Fibroblast of skin of left quadriceps (primary cell): ENCODE data around the gene PITX1.

Experiments used
- DNase-seq, 2 experiments: peaks; one replicate each; pipeline ENCODE4 v3.0.0-alpha.2; 2013; ENCODE audit warnings: low read depth in 2 of 2

PITX1 gene

DNA sequence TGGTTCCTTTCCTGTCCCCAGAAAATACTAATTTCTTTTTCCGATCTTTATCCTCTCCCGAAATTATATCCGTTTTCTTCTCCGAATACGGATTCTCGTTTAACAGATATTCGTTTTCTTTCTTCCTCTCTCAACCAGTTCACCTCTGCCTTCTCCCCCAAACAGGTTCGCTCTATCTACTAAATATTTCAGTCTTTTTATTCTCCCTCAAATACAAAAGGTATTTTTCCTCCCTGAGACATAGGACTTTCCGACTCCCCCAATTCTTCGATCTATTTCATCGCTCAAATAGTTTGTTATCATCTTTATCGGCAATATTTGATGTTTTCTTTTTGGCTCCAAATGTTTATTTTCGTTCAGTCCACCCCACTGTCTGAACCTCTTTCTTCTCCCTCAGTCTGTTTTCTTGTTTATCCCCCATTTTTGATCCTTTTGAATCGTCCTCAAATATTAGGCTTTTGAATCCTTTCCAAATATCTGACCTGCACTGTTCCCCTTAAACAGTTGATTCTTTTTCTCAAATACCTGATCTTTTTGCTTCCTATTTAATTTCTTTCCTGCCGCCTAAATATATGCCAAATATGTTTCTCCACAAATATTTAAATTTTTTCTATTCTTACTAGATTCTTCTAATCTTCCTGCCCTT, 4.4 kb downstream of the PITX1 start:
- DNase-seq: no peak

GRCh38 chr5:135028791-135029476, 5.1 kb downstream of the PITX1 start:
- no peak for DNase-seq

GRCh38 chr5:135027697-135028615, 6.1 kb downstream of the PITX1 start:
- DNase-seq: no peak

DNA sequence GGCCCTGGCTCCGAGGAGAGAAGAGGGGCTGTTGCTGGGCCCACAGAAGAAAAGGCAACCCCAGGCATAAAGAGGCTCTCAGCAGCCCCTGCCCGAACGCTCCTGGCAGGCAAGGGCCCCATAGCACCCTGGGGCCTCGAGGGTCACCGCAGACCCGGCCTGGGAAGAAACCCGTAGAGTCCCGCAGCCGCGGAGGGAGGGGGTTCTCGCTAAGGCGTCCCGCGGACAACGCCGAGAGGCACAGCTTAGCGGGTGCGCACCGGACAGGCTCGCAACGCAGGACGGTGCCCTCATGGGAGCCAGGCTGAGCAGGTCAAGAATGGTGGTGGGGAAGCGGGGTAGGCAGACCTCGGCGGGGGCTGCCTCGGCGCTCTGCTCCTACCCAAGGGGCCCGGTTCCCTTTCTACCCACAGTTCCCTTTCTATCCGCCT, 6.7 kb downstream of the PITX1 start:
- no peak for DNase-seq

GRCh38 chr5:135026645-135027265, 7.3 kb downstream of the PITX1 start:
- DNase-seq: no peak

DNA sequence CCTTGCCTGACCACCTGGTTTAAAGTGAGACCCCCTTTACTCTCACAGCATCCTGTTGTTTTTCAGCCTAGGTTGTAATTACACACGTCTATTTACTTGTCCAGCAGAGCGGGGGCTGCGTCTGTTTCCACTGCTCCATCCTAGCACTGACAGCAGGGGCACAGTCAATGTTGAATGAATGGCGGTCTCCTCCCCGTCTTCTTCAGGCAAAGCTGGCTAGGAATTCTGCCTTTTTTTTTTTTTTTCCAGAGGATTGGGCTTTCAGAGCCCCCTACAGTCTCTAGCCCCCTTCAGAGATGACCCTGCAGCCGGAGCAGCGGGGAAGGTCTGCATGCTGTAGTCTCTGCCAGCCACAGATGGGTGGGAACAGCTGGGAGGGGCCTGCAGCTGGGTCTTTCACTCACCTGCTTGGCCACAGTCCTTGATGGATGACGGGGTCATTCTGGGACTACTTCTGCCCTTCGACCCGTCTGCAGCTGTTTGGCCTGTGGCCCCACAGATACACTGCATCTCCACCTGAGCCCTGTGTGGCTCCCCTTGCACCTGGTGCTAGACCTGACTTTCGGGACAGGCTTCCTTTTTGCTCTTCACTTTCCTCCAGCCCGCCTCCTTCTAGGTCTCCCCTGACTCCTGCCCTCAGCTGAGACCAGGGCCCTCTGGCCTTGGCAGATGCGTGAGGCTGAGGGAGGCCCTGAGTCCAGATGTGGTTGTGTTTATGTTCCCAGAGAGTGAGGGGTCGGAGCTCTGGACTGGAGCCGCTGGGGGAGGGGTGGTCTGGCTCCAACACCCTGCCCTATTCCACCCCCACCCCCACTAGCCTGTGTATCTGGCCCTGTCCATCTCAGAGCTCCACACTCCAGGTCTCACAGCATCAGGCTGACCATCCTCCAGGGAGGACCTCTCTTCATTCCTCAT, 8.0 kb downstream of the PITX1 start:
- no peak for DNase-seq

GRCh38 chr5:135024956-135025729, 8.9 kb downstream of the PITX1 start:
- DNase-seq: no peak

- DNase-seq: no peak
Observed at GRCh38 chr5:135020111-135020895, 13.7 kb downstream of the PITX1 start.

DNA sequence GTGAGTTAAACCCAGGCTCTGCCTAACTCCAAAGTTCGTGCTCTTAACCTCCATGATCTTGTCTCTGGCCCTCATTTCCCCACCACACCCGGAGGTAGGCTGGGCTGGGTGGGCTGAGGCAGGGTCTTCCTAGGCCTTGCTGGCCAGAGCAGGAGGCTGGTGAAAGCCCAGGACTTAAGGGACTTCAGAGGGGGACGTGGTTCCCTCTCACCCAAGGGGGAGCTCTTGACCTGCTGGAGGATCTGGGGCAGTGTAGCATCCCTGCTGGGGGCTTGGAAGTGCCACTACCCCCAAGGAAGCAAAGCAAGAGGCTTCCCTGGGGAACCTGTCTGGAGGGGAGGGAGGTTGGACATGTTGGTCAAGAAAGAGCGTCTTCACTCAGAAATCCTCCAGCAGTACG, 14.7 kb downstream of the PITX1 start:
- DNase-seq: no peak

- DNase-seq: no peak
Observed at GRCh38 chr5:135018457-135018856, 15.6 kb downstream of the PITX1 start.

GRCh38 chr5:135016861-135017290, 17.2 kb downstream of the PITX1 start:
- no peak for DNase-seq

GRCh38 chr5:135015942-135016341, 18.1 kb downstream of the PITX1 start:
- no peak for DNase-seq

- no peak for DNase-seq
Observed at GRCh38 chr5:135013947-135014570, 20.0 kb downstream of the PITX1 start.

DNA sequence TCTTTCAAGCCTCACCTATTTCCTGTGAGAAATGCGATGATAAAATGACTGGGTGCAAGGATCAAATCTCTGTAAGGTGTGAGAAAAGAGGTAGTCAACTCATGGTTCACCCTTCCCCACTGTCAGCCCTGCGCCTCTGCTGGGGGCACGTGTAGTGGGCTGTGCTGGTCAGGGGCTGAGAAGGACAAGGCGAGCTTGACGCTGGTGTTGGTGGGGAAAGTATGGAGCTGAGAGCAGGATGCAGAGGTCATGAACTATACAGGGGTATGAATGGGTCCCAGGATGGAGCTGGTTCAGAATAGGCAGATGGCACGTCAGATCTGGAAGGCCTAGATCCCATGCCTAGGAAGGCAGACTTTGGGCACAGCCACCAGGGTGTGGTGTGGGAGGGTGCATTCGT, 20.6 kb downstream of the PITX1 start:
- no peak for DNase-seq

DNA sequence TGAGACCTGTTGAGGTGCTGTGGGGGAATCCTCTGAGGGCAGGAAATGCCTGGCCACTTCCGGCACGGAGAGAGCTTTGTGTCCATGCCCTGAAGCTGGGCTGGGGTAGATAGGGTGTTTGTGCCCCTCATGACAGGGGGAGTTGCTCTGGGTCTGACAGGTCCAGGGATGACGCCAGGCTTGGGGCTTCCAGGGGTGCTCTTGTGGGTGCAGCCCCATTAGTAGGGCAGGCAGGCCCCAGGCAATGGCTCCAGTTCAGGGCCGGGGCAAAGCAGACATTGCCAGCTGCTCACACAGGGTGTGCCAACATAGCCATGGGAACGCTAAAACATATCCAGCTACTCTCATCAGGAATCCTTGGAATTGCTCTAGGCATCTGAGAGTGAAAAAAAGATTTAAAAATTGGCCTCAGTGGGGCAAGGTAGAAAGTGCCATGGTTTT, 21.1 kb downstream of the PITX1 start:
- no peak for DNase-seq

GRCh38 chr5:135012033-135012588, 21.9 kb downstream of the PITX1 start:
- DNase-seq: no peak

GRCh38 chr5:135011355-135012032, 22.5 kb downstream of the PITX1 start:
- DNase-seq: no peak
